Neuronal stem cell (in vitro differentiated cells): ENCODE results near the gene DLGAP4.

Experiments used
- DNase-seq: peaks from one replicate; pipeline ENCODE4 v3.0.0-alpha.2; 2013; ENCODE audit warnings: low spot score
- H2AFZ ChIP-seq: one replicate; pipeline ENCODE4 v1.6.1; 2013; ENCODE audit warnings: mild to moderate bottlenecking, low read length, inconsistent platforms
- H2AK5ac ChIP-seq: 2 replicates; pipeline ENCODE4 v1.6.1; 2013; ENCODE audit warnings: low read depth, mild to moderate bottlenecking, inconsistent platforms, low read length, moderate library complexity, mixed read lengths
- H2BK120ac ChIP-seq: 2 replicates; pipeline ENCODE4 v1.6.1; 2013; ENCODE audit warnings: low read depth, mild to moderate bottlenecking, inconsistent platforms, low read length, moderate library complexity, mixed read lengths
- H2BK12ac ChIP-seq: one replicate; pipeline ENCODE4 v1.6.1; 2013; ENCODE audit warnings: low read length, inconsistent platforms
- H2BK15ac ChIP-seq: 2 replicates; pipeline ENCODE4 v1.6.1; 2013; ENCODE audit warnings: mild to moderate bottlenecking, low read length, inconsistent platforms, mixed read lengths
- H2BK5ac ChIP-seq: one replicate; pipeline ENCODE4 v1.6.1; 2013; ENCODE audit warnings: inconsistent platforms, mild to moderate bottlenecking, low read length, moderate library complexity
- H3K14ac ChIP-seq: one replicate; pipeline ENCODE4 v1.6.1; 2013; ENCODE audit warnings: low read length, inconsistent platforms
- H3K18ac ChIP-seq: 2 replicates; pipeline ENCODE4 v1.6.1; 2013; ENCODE audit warnings: low read length, inconsistent platforms
- H3K23ac ChIP-seq: 2 replicates; pipeline ENCODE4 v1.6.1; 2013; ENCODE audit warnings: low read depth, mild to moderate bottlenecking, mixed read lengths, low read length, inconsistent platforms; ENCODE audit not compliant: poor library complexity
- H3K27ac ChIP-seq: replicated peaks from 3 replicates; pipeline ENCODE4 v1.5.1; 2013; ENCODE audit warnings: low read length, inconsistent platforms
- H3K27me3 ChIP-seq, 3 experiments: 2 replicates each; pipeline ENCODE4 v1.6.1; 2013; ENCODE audit warnings: low read length in 3 of 3, mild to moderate bottlenecking in 2 of 3, inconsistent platforms in 1 of 3, low read depth in 1 of 3, mixed read lengths in 1 of 3, moderate library complexity in 1 of 3; ENCODE audit not compliant: control insufficient read depth in 3 of 3, insufficient read depth in 3 of 3
- H3K36me3 ChIP-seq, 2 donors: replicated peaks in 1 of 2; 2 replicates each; pipeline ENCODE4 v1.6.1; 2013; ENCODE audit warnings: low read length in 2 of 2; ENCODE audit not compliant: control insufficient read depth in 2 of 2, insufficient read depth in 2 of 2
- H3K4ac ChIP-seq: 2 replicates; pipeline ENCODE4 v1.6.1; 2013; ENCODE audit warnings: inconsistent platforms, mild to moderate bottlenecking, low read length, moderate library complexity
- H3K4me1 ChIP-seq, 2 donors: 1 replicate in 1 of 2; 2 replicates in 1 of 2; pipeline ENCODE4 v1.6.1; 2013; ENCODE audit warnings: low read length in 2 of 2, low read depth in 1 of 2; ENCODE audit not compliant: control insufficient read depth in 2 of 2, insufficient read depth in 1 of 2
- H3K4me2 ChIP-seq: one replicate; pipeline ENCODE4 v1.6.1; 2013; ENCODE audit warnings: mild to moderate bottlenecking, low read length, inconsistent platforms; ENCODE audit not compliant: insufficient read depth, poor library complexity, severe bottlenecking
- H3K4me3 ChIP-seq, 2 donors: 2 replicates each; pipeline ENCODE4 v1.5.1; 2013; ENCODE audit warnings: low read length in 2 of 2, mild to moderate bottlenecking in 2 of 2, inconsistent platforms in 1 of 2, moderate library complexity in 1 of 2
- H3K79me1 ChIP-seq: one replicate; pipeline ENCODE4 v1.6.1; 2013; ENCODE audit warnings: low read depth, mild to moderate bottlenecking, inconsistent platforms, low read length, moderate library complexity
- H3K9ac ChIP-seq: one replicate; pipeline ENCODE4 v1.6.1; 2013; ENCODE audit warnings: mild to moderate bottlenecking, low read depth, low read length, inconsistent platforms; ENCODE audit not compliant: poor library complexity
- H3K9me3 ChIP-seq, 2 donors: replicated peaks in 1 of 2; 2 replicates each; pipeline versions ENCODE3 to v1.6.1; 2013; ENCODE audit warnings: low read length in 2 of 2, mild to moderate bottlenecking in 2 of 2, inconsistent platforms in 1 of 2, low read depth in 1 of 2, mixed read lengths in 1 of 2, moderate library complexity in 1 of 2; ENCODE audit not compliant: control insufficient read depth in 2 of 2, insufficient read depth in 1 of 2
- H4K8ac ChIP-seq: one replicate; pipeline ENCODE4 v1.6.1; 2013; ENCODE audit warnings: low read depth, mild to moderate bottlenecking, inconsistent platforms, low read length, moderate library complexity
- H4K91ac ChIP-seq: one replicate; pipeline ENCODE4 v1.6.1; 2013; ENCODE audit warnings: low read length, low read depth, mild to moderate bottlenecking, inconsistent platforms; ENCODE audit not compliant: poor library complexity
- WGBS, 2 donors: extraction: QIAGEN DNeasy Blood & Tissue Kit; methylation state at CpG; one replicate each; pipeline ENCODE4 v1.1.7; 2013; ENCODE audit warnings: missing lambda C conversion rate in 2 of 2, mixed read lengths in 1 of 2; ENCODE audit not compliant: insufficient read length in 2 of 2, insufficient replicate concordance in 1 of 2; ENCODE audit errors: extremely low coverage in 2 of 2; 5-methylcytosine and 5-hydroxymethylcytosine counted together

Gene DLGAP4

DNA sequence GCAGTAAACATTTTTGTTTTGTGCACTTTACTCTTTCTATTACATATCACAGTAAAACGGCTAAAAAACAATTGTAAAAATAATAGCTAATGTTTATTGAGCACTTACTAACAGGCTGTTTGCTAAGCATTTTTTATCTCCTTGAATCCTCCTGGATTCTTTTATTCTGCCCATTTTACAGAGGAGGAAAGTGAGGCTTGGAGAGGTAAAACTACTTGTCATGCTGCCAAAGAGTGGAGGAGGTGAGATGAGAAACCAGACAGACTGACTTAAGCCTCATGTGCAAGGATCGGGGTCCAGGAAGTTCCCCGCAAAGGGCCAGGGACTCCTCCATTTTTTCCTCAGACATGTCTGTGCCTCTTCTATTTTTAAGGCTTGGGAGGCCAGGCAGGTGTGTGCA lies 63.6 kb downstream of the DLGAP4 start:
- no peak overlapping the region for H3K4ac ChIP-seq
- H3K18ac ChIP-seq = no peak overlapping the region
- no peak overlapping the region for H4K8ac ChIP-seq
- no peak overlapping the region for H3K14ac ChIP-seq
- H3K27me3 ChIP-seq = peaks cover 0 to 23% (median 0%) of the 10 kb centered on the region in 3 experiments
- H2AK5ac ChIP-seq = no peak overlapping the region
- H3K27ac ChIP-seq = no peak overlapping the region
- H3K4me2 ChIP-seq = no peak overlapping the region
- H3K23ac ChIP-seq = no peak overlapping the region
- H4K91ac ChIP-seq = no peak overlapping the region
- WGBS, 2 donors = no CpG with 5 or more reads among the region's 3 CpGs
- H2BK5ac ChIP-seq = no peak overlapping the region
- H2BK12ac ChIP-seq = no peak overlapping the region
- no peak overlapping the region for H2BK120ac ChIP-seq
- H3K4me1 ChIP-seq = peaks cover 0 to 2% of the 10 kb centered on the region in 2 donors
- no peak for DNase-seq
- H2AFZ ChIP-seq = no peak overlapping the region
- H3K4me3 ChIP-seq = no peak overlapping the region
- no peaks in the 10 kb centered on the region for H3K36me3 ChIP-seq
- H3K79me1 ChIP-seq = no peaks in the 10 kb centered on the region
- H2BK15ac ChIP-seq = no peak overlapping the region
- H3K9me3 ChIP-seq = no peaks in the 10 kb centered on the region
- no peak overlapping the region for H3K9ac ChIP-seq

DNA sequence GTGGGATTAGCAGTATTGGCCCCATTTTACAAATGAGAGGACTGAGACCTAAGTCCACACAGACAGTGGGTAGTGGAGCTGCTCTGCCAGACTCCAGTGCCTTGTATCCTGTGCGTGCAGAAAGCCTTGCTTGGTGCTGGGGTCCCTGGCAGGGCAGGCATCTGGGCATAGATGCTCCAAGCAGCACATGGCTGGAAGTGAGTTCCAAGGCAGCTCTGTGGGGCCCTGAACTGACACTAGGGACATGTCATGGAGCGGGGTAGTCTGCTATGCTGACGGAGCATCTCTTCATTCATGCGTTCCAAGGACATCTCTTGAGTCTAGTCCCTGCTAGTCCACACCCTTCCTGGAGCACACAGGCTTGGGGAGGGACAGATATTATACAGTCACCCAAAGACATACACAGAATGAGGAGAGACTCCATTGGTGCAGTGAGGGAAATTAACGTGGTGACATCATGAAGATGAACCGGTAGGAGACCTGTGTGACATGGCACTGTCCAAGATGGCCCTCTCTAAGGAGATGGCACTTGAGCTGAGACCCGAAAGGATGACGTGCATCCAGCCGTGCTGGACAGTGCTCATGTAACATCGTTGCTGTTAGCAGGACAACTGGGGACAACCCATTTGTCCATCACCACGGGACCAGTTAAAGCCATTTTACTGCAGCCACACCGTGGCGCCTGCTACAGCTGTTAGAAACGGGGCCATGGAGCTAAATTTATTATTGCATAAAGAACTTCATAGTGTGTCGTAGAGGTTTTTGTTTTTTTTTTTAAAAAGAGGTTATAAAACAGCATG lies 65.1 kb downstream of the DLGAP4 start:
- Histone ChIP-seq H4K8ac (no peak overlapping the region), H3K14ac (no peak overlapping the region), H3K36me3 (no peaks in the 10 kb centered on the region), H3K4ac (no peak overlapping the region), H3K9me3 (no peaks in the 10 kb centered on the region), H2BK12ac (no peak overlapping the region), H2AFZ (no peak overlapping the region), H3K4me3 (no peak overlapping the region), H3K4me2 (no peak overlapping the region), H2BK5ac (no peak overlapping the region), H2BK120ac (no peak overlapping the region), H2AK5ac (no peak overlapping the region), H3K27me3 (peaks cover 0 to 22% (median 0%) of the 10 kb centered on the region in 3 experiments), H3K23ac (no peak overlapping the region), H3K27ac (no peak overlapping the region), H3K18ac (no peak overlapping the region), H3K9ac (no peak overlapping the region), H2BK15ac (no peak overlapping the region), H3K4me1 (peaks cover 0 to 2% of the 10 kb centered on the region in 2 donors), H3K79me1 (no peaks in the 10 kb centered on the region), H4K91ac (no peak overlapping the region)
- DNase-seq = no peak
- WGBS, 2 donors = no CpG with 5 or more reads among the region's 15 CpGs

DNA sequence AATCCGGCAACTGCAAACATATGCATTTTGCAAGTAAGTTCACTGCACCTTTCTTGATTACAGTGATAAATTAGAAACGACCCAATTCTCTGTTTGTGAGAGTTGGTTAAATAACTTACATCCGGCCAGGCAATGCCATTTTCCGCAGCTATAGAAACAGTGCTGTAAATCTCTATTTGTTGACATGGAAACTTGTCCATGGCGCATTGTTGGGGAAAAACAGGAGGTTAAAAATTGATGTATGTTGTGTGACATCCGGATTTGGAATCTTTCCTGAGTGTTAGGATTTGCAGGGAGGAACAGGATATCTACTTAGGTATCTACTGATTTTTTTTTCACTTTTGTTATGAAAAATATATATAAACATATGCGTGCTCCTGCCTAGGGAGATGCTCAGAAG lies 66.5 kb downstream of the DLGAP4 start:
- Histone ChIP-seq H3K18ac (no peak overlapping the region), H4K8ac (no peak overlapping the region), H2BK120ac (no peak overlapping the region), H3K4me3 (no peak overlapping the region), H3K27ac (no peak overlapping the region), H3K27me3 (peaks cover 0 to 13% (median 0%) of the 10 kb centered on the region in 3 experiments), H3K9ac (no peak overlapping the region), H3K36me3 (no peaks in the 10 kb centered on the region), H3K23ac (no peak overlapping the region), H3K79me1 (no peaks in the 10 kb centered on the region), H3K14ac (no peak overlapping the region), H2AFZ (no peak overlapping the region), H4K91ac (no peak overlapping the region), H3K4me2 (no peak overlapping the region), H3K4me1 (peaks cover 0 to 2% of the 10 kb centered on the region in 2 donors), H2BK15ac (no peak overlapping the region), H3K4ac (no peak overlapping the region), H3K9me3 (no peaks in the 10 kb centered on the region), H2AK5ac (no peak overlapping the region), H2BK12ac (no peak overlapping the region), H2BK5ac (no peak overlapping the region)
- no CpG with 5 or more reads among the region's 7 CpGs for WGBS, 2 donors
- DNase-seq = no peak

DNA sequence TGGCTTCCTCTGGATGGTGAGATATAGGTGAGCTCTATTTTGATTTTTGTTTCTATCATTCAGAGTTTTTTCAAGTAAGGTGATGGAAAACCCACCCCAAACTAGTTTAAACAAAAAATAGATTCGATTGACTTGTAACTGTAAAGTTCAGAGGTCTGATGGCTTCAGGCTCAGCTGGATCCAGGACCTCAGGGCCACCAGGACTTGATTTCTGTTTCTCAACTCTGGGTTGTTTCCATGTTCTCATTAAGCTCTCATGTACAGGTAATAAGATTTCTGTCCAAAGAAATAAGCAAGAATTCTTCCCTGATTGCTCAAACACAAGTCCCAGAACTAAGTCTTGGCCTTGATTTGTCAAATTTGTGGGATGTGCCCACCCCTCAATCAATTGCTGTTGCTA lies 67.0 kb downstream of the DLGAP4 start:
- Histone ChIP-seq H2AK5ac (no peak overlapping the region), H2AFZ (no peak overlapping the region), H3K4me2 (no peak overlapping the region), H3K14ac (no peak overlapping the region), H4K91ac (no peak overlapping the region), H3K36me3 (no peaks in the 10 kb centered on the region), H3K9me3 (no peaks in the 10 kb centered on the region), H2BK15ac (no peak overlapping the region), H2BK12ac (no peak overlapping the region), H3K79me1 (no peaks in the 10 kb centered on the region), H3K18ac (no peak overlapping the region), H3K4ac (no peak overlapping the region), H3K9ac (no peak overlapping the region), H2BK5ac (no peak overlapping the region), H3K27me3 (peaks cover 0 to 8% (median 0%) of the 10 kb centered on the region in 3 experiments), H3K27ac (no peak overlapping the region), H3K4me3 (no peak overlapping the region), H2BK120ac (no peak overlapping the region), H3K4me1 (peaks cover 0 to 2% of the 10 kb centered on the region in 2 donors), H3K23ac (no peak overlapping the region), H4K8ac (no peak overlapping the region)
- no CpG with 5 or more reads among the region's 1 CpG for WGBS, 2 donors
- DNase-seq = no peak
